Effector memory CD4-positive, alpha-beta T cell (primary cell): ENCODE measurements around the gene RASA3.
A peak's percentile ranks its signal among the peaks of the same experiment; 100 is the strongest.

Experiments used
- DNase-seq, 3 donors: peaks; one replicate each; pipeline ENCODE4 v3.0.0-alpha.2; 2020
- H3K27ac ChIP-seq: 2 replicates; pipeline ENCODE4 v1.7.0; 2013; ENCODE audit warnings: mild to moderate bottlenecking, low read length, moderate library complexity; ENCODE audit not compliant: insufficient read depth, poor library complexity, severe bottlenecking
- H3K27me3 ChIP-seq: replicated peaks from 2 replicates; pipeline ENCODE4 v1.7.0; 2013; ENCODE audit warnings: mild to moderate bottlenecking, low read length; ENCODE audit not compliant: insufficient read depth, control insufficient read depth, poor library complexity, severe bottlenecking
- H3K36me3 ChIP-seq: 2 replicates; pipeline ENCODE4 v1.7.0; 2013; ENCODE audit warnings: mild to moderate bottlenecking, low read length, moderate library complexity; ENCODE audit not compliant: control insufficient read depth, insufficient read depth
- H3K4me1 ChIP-seq: 2 replicates; pipeline ENCODE4 v1.7.0; 2013; ENCODE audit warnings: low read length, mild to moderate bottlenecking; ENCODE audit not compliant: control insufficient read depth, insufficient read depth, poor library complexity, severe bottlenecking
- H3K4me3 ChIP-seq: 2 replicates; pipeline ENCODE4 v1.7.0; 2013; ENCODE audit warnings: low read length, low read depth, mild to moderate bottlenecking; ENCODE audit not compliant: insufficient read depth, poor library complexity, severe bottlenecking
- H3K9me3 ChIP-seq: 2 replicates; pipeline ENCODE4 v1.7.0; 2013; ENCODE audit warnings: mild to moderate bottlenecking, low read length, moderate library complexity; ENCODE audit not compliant: control insufficient read depth

Gene RASA3

GRCh38 chr13:113952983-113953520 is 179.4 kb downstream of the RASA3 start:
- DNase-seq = no peak

GRCh38 chr13:113952151-113952982 is 180.1 kb downstream of the RASA3 start:
- H3K4me3 ChIP-seq = no peak overlapping the region
- no peak overlapping the region for H3K27ac ChIP-seq
- H3K36me3 ChIP-seq = peaks cover 42% of the 10 kb centered on the region
- no peaks in the 10 kb centered on the region for H3K27me3 ChIP-seq
- peaks cover 4% of the 10 kb centered on the region for H3K4me1 ChIP-seq
- no peak for DNase-seq
- no peaks in the 10 kb centered on the region for H3K9me3 ChIP-seq

More at GRCh38 chr13:113952983-113953520, 179.4 kb downstream of the RASA3 start:
- Histone ChIP-seq H3K36me3 (peaks cover 42% of the 10 kb centered on the region), H3K4me3 (no peak overlapping the region), H3K27ac (no peak overlapping the region), H3K4me1 (peaks cover 4% of the 10 kb centered on the region), H3K9me3 (no peaks in the 10 kb centered on the region), H3K27me3 (no peaks in the 10 kb centered on the region)

DNA sequence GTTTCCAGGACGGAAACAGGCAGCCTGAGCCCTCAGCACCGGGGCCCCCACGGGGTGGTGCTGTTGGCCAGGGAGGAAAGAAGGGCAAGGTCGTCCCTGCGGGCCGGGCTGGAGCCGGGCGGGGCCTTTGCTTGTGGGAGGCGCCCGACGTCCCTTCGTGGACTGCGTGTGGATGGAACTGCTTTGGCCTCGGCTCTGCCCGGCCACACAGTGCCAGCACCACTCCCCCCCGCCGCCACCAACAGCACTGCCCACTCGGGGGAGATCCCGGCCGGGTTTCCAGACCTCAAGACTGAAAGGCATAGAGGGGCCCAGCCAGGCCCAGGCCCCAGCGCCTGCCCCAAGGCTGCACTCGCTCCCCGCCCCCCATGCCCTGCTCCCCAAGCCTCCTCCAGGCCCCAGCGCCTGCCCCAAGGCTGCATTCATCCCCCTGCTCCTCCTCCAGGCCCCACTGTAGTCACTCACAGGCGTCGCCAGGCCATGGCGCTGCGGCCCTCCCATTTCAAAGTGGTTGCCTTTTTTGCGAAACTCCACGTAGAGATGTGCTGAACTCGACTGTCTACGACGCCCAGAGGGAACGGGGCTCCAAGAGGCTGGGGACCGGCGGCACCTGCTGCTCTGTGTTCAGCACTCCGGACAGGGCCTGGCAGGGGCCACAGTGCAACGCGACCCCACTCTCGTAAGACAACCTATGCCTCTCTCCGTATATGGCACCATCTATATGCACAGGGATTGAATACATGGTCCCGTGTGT is 181.0 kb downstream of the RASA3 start:
- Histone ChIP-seq H3K9me3 (no peaks in the 10 kb centered on the region), H3K4me3 (no peak overlapping the region), H3K36me3 (peaks cover 37% of the 10 kb centered on the region), H3K27ac (no peak overlapping the region), H3K4me1 (peaks cover 4% of the 10 kb centered on the region), H3K27me3 (no peaks in the 10 kb centered on the region)
- peak in 2 of 3 donors; percentile 17 to 29 for DNase-seq

- no peak overlapping the region for H3K4me3 ChIP-seq
- H3K9me3 ChIP-seq = no peaks in the 10 kb centered on the region
- no peaks in the 10 kb centered on the region for H3K27me3 ChIP-seq
- no peak overlapping the region for H3K27ac ChIP-seq
- peaks cover 4% of the 10 kb centered on the region for H3K4me1 ChIP-seq
- DNase-seq = no peak
- H3K36me3 ChIP-seq = peaks cover 29% of the 10 kb centered on the region
Measured at GRCh38 chr13:113950451-113951245, 181.8 kb downstream of the RASA3 start.

- no peak for DNase-seq
- no peak overlapping the region for H3K27ac ChIP-seq
- no peaks in the 10 kb centered on the region for H3K9me3 ChIP-seq
- peaks cover 4% of the 10 kb centered on the region for H3K4me1 ChIP-seq
- H3K4me3 ChIP-seq = no peak overlapping the region
- H3K27me3 ChIP-seq = no peaks in the 10 kb centered on the region
- peaks cover 18% of the 10 kb centered on the region for H3K36me3 ChIP-seq
Measured at GRCh38 chr13:113949546-113949945, 182.9 kb downstream of the RASA3 start.

DNA sequence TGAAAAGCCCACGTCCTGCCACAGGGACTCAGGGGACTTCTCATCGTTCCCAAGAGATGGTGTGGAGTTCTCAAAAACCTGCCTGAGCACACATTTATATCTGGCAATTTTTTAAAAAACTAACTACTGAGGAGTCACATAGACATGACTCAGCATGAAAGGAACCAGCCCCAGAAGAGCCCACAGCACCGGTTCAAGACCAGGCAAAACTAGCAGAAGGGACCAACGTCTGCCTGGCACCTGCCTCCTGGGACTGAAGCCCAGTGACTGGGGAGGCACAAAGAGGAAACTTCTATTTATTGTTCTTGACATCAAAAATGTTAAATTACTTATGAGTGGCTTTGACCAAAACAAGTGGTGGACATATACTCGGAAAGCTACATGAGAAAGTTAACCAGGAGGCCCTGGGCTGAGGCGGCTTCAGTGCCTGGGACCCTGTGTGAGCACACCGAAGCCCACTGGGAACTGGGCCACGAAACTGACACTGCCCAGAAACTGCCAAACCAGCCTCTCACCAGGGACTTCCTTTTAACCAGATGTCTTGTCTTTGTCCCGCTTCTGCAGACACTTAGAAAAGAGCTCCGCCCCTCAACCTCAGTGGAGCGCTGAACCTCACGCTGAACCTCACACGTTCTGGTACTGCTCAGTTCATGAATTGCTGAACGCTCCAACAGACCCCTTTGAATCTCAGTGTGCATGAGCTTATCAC is 184.2 kb downstream of the RASA3 start:
- H3K27ac ChIP-seq = no peak overlapping the region
- no peak overlapping the region for H3K4me3 ChIP-seq
- H3K27me3 ChIP-seq = no peaks in the 10 kb centered on the region
- no peaks in the 10 kb centered on the region for H3K9me3 ChIP-seq
- DNase-seq = no peak
- peaks cover 5% of the 10 kb centered on the region for H3K36me3 ChIP-seq
- H3K4me1 ChIP-seq = peaks cover 4% of the 10 kb centered on the region

DNA sequence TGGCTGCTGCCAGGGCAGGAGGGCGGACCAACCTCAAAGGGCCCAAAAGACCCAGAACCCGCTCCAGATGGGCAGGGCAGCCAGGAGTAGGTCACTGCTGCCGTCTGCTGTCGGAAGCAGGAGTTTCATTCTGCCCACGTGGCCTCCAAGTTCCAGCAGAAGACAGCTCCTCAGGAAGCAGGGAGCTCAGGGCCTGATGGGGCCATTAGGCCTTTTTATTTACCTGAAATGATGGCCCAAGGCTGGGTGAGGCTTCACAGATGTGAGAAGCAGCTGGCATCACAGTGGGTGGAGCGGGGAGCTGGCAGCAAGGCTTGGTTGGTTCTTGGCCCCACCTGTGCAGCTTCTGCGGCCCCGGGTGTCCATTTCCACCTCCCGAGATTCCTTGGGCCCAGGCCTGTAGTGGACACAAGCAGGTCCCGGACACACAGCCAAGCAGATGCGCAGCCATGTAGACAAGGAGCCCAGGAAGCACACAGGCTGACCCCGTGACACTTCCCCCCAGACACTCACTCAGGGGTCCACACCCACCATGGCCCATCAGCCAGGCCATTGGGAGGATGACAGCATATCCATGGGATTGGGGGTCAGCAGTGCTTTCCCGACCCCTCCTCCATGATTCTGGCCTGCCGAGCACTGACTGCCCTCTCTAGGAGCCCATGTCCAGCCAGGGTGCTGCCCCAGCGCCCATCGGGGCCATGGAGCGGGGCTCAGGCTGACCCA is 185.0 kb downstream of the RASA3 start:
- H3K36me3 ChIP-seq = no peaks in the 10 kb centered on the region

DNA sequence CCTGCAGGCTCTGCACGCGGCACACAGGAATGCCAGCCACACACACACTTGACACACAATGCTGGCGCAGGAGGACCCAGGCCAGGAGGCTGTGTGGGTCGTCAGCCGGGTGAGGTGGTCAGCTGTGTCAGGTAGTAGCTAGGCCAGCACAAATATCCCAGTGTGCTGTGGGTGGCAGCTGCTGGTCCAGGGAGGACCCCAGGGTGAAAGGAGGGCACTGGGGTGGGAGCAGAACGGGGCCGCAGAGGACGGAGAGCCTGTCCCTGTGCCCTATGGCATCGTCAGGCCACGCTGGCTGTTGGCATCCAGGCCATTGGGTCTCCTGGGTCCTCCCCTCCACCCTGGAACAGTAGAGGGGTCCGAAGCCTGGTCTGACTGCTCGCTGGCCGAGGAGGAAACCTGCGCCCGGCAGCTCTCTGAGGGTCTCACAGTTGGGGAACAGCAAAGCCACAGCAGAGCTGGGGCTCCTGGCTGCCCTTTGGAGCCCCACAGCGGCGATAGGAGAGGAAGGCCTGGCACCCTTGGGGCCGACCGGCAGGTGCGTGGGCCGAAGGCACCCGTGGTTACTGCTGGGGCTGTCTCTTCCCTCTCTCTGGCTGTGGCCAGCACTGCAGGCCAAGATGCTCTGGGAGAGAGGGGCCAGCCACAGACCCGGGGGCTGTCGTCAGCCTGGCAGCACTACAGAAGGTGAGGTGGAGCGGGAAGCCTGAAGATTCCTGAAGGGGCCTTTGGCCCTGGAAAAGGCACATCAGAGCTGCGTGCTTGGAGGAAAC is 185.8 kb downstream of the RASA3 start:
- Histone ChIP-seq H3K4me3 (no peak overlapping the region), H3K27ac (no peak overlapping the region), H3K4me1 (peaks cover 1% of the 10 kb centered on the region), H3K36me3 (no peaks in the 10 kb centered on the region), H3K9me3 (no peaks in the 10 kb centered on the region), H3K27me3 (no peaks in the 10 kb centered on the region)
- no peak for DNase-seq

More for the DNA sequence above, 185.0 kb downstream of the RASA3 start:
- no peak for DNase-seq
- H3K9me3 ChIP-seq = no peaks in the 10 kb centered on the region
- H3K4me1 ChIP-seq = peaks cover 4% of the 10 kb centered on the region
- no peak overlapping the region for H3K4me3 ChIP-seq
- no peaks in the 10 kb centered on the region for H3K27me3 ChIP-seq
- H3K27ac ChIP-seq = no peak overlapping the region
